Measurements from ENCODE around the gene ZNF81.

DNA sequence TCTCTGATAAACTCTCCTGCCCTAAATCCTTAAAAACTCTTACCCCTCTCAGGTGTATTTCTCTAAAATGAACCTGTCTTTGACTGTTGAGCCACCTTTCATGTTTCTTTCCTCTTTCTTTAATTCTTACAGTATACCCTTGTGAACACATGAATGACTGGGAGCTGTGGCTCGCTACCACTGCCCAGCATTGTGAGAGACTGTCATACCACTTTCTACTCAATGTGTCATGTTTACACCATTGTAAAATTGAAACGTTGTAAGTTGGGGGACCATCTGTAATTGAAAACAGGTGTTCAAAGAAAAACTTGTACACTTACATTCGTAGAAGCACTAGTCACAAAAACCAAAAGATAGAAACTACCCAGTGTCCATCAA lies 100.2 kb downstream of the ZNF81 start:
- TF ChIP-seq CTCF (IDR thresholded peaks at IDR 0.05; ENCODE audit: low read depth, low read length) (no peak), EZH2phosphoT487 (IDR thresholded peaks at IDR 0.05; ENCODE audit: low read depth) (no peak)

Data from OCI-LY3 (cell line).